ENCODE measurements around the gene MAGEF1. TPM values are rescaled to one million over a fixed set of nuclear protein-coding genes. Genes with fewer than 3 reads are reported as not detected.
A peak's percentile ranks its signal among the peaks of the same experiment; 100 is the strongest.

MAGEF1 gene
- total and polyA plus RNA-seq, 9 of the 15 experiments (the other 6 are each of a cell fraction or from before 2014, with no cell fraction given) = 1.5 to 39.1 (median 19.8) TPM

GRCh38 chr3:184751204-184752040 lies 39.6 kb upstream of the MAGEF1 start:
- in situ Hi-C loops (cut with MboI) (no loop called here), intact Hi-C loops (cut with micrococcal nuclease) (no loop called here)
- DNase-seq (ENCODE audit: extremely low read depth in 1 of 4, low spot score in 3 of 4) = no peak
- Histone ChIP-seq H3K27me3 (ENCODE audit: control insufficient read depth in 2 of 2, insufficient read depth in 2 of 2, low read length in 2 of 2) (peaks cover 0 to 3% of the 10 kb centered on the region in 2 experiments; a peak in 2 of 5 replicates), H3K9ac (ENCODE audit: insufficient read depth in 1 of 2, low read depth in 2 of 2, low read length in 2 of 2) (no peak overlapping the region), H3K4me1 (replicated peaks in 1 of 2; ENCODE audit: control insufficient read depth in 2 of 2, insufficient read depth in 2 of 2, low read length in 2 of 2) (peaks cover 4 to 23% of the 10 kb centered on the region in 2 experiments; a peak in 4 of 5 replicates), H3K9me1 (ENCODE audit: control insufficient read depth, insufficient read depth, low read length) (peaks cover 3% of the 10 kb centered on the region), H4K20me1 (replicated peaks; ENCODE audit: control insufficient read depth, insufficient read depth, low read length) (no peaks in the 10 kb centered on the region), H3K79me2 (ENCODE audit: control insufficient read depth, insufficient read depth, low read length) (no peaks in the 10 kb centered on the region), H3K4me3 (no peak overlapping the region), H2AFZ (ENCODE audit: low read depth, low read length) (0 out of 2 replicates have a peak overlapping the region, but pooled peaks have one; percentile 4), H3K4me2 (ENCODE audit: insufficient read depth, low read length) (no peak overlapping the region), H3K9me3 (replicated peaks; ENCODE audit: control insufficient read depth, insufficient read depth, low read depth, low read length) (no peaks in the 10 kb centered on the region), H3K27ac (ENCODE audit: extremely low read depth, low read depth, low read length) (no peak overlapping the region), H3K36me3 (ENCODE audit: control insufficient read depth, insufficient read depth, low read length) (no peaks in the 10 kb centered on the region)
- TF ChIP-seq, protein P1, sequence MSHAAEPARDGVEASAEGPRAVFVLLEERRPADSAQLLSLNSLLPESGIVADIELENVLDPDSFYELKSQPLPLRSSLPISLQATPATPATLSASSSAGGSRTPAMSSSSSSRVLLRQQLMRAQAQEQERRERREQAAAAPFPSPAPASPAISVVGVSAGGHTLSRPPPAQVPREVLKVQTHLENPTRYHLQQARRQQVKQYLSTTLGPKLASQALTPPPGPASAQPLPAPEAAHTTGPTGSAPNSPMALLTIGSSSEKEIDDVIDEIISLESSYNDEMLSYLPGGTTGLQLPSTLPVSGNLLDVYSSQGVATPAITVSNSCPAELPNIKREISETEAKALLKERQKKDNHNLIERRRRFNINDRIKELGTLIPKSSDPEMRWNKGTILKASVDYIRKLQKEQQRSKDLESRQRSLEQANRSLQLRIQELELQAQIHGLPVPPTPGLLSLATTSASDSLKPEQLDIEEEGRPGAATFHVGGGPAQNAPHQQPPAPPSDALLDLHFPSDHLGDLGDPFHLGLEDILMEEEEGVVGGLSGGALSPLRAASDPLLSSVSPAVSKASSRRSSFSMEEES (CRISPR knock-in tag; IDR thresholded peaks at IDR 0.05) = peak; percentile 11; the same call in 1 of the 2 replicates
- TF ChIP-seq ZNF707 (CRISPR knock-in tag; conservative IDR thresholded peaks at IDR 0.05) (no peak), ESRRA (IDR thresholded peaks at IDR 0.05; ENCODE audit: borderline replicate concordance, low read depth) (peak; percentile 13; the same call in 1 of the 2 replicates)
- no TSS peak for BruUV-seq (replicated peaks)
- FAIRE-seq = no peak
- CTCF ChIA-PET (ENCODE audit: low intra/inter-chr PET ratio) = no interaction called here
- 37% methylated on average over 10 of the region's 10 CpGs for WGBS (ENCODE audit: insufficient coverage, low coverage, missing lambda C conversion rate)
- POLR2A ChIA-PET = interaction anchor here (0.5 to 1.6 kb wide), 5 partner anchors 10 to 184 kb away, joined by 3 to 5 read pairs (median 4); no protein-coding TSS in a partner anchor
- no peak for ATAC-seq
